GM21367 (cell line): ENCODE data around the gene MSMO1.

Experiments
- ATAC-seq: cut with Tn5 transposase; IDR thresholded peaks from one replicate; pipeline ENCODE4 v1.9.1; 2021; ENCODE audit not compliant: unreplicated experiment

MSMO1 gene

DNA sequence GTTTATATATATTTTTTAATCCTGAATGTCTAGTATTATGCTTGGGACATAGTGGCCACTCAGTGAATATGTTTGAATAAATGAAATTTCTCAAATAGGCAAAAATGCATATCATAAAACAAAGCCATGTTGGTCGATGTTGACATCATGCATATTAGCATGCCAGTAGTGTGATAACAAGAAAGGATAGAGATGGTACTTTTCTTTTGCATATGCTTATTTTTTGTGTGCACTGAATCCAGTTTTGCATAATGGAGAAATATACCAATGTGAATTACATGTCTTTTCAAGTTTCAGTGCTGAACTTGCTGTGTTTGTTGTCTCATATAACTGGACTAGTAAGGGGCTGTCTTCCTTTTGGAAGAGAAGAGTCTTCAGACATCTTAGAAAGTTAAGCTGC, 58.9 kb downstream of the MSMO1 start:
- ATAC-seq: no peak

GRCh38 chr4:165388756-165389155, 61.3 kb downstream of the MSMO1 start:
- no peak for ATAC-seq
